Astrocyte (in vitro differentiated cells and primary cell): ENCODE measurements around the gene CDC6. TPM values are rescaled to one million over a fixed set of nuclear protein-coding genes. Genes with fewer than 3 reads are reported as not detected.
A peak's percentile ranks its signal among the peaks of the same experiment; 100 is the strongest.

Experiments used
- DNase-seq: peaks from one replicate; pipeline ENCODE4 v3.0.0-alpha.2; 2010; ENCODE audit warnings: low read depth
- FAIRE-seq: peaks from 2 replicates; lab custom pipeline; 2011; peaks lifted over from hg19 to GRCh38; lab: Jason Lieb, UNC
- H2AFZ ChIP-seq: 2 replicates; pipeline ENCODE4 v1.6.0; 2012; ENCODE audit warnings: low read depth, low read length, inconsistent platforms
- H3K27ac ChIP-seq: 2 replicates; pipeline ENCODE4 v1.5.1; 2011; ENCODE audit warnings: low read depth, low read length, inconsistent platforms
- H3K27me3 ChIP-seq: 2 replicates; pipeline ENCODE4 v1.6.0; 2011; ENCODE audit warnings: low read length, inconsistent platforms; ENCODE audit not compliant: insufficient read depth
- H3K36me3 ChIP-seq: 2 replicates; pipeline ENCODE4 v1.5.1; 2011; ENCODE audit warnings: low read length, inconsistent platforms; ENCODE audit not compliant: insufficient read depth
- H3K4me1 ChIP-seq: 2 replicates; pipeline ENCODE4 v1.5.1; 2011; ENCODE audit warnings: low read length, inconsistent platforms; ENCODE audit not compliant: insufficient read depth
- H3K4me2 ChIP-seq: 2 replicates; pipeline ENCODE4 v1.6.0; 2012; ENCODE audit warnings: low read length, inconsistent platforms
- H3K4me3 ChIP-seq: 2 replicates; pipeline ENCODE4 v1.5.1; 2011; ENCODE audit warnings: low read depth, mild to moderate bottlenecking, low read length, inconsistent platforms; ENCODE audit not compliant: insufficient read depth
- H3K79me2 ChIP-seq: 2 replicates; pipeline ENCODE4 v1.6.0; 2012; ENCODE audit warnings: mild to moderate bottlenecking, low read length, inconsistent platforms; ENCODE audit not compliant: insufficient read depth
- H3K9ac ChIP-seq: 2 replicates; pipeline ENCODE4 v1.6.0; 2012; ENCODE audit warnings: mild to moderate bottlenecking, low read length, inconsistent platforms
- H3K9me3 ChIP-seq: 2 replicates; pipeline ENCODE4 v1.5.1; 2012; ENCODE audit warnings: low read depth, mild to moderate bottlenecking, low read length, inconsistent platforms; ENCODE audit not compliant: insufficient read depth
- H4K20me1 ChIP-seq: 2 replicates; pipeline ENCODE4 v1.6.0; 2012; ENCODE audit warnings: low read length, inconsistent platforms; ENCODE audit not compliant: insufficient read depth
- H3K27ac Mint-ChIP-seq: one replicate; pipeline ENCODE4 v1.8.0; 2021; ENCODE audit warnings: mild to moderate bottlenecking, mixed read lengths; ENCODE audit not compliant: unreplicated experiment
- H3K27me3 Mint-ChIP-seq: one replicate; pipeline ENCODE4 v1.8.0; 2021; ENCODE audit warnings: low read depth, mixed read lengths; ENCODE audit not compliant: unreplicated experiment
- H3K36me3 Mint-ChIP-seq: one replicate; pipeline ENCODE4 v1.8.0; 2021; ENCODE audit warnings: low read depth, mixed read lengths; ENCODE audit not compliant: unreplicated experiment
- H3K4me1 Mint-ChIP-seq: one replicate; pipeline ENCODE4 v1.8.0; 2021; ENCODE audit warnings: low read depth, mixed read lengths; ENCODE audit not compliant: unreplicated experiment
- H3K4me3 Mint-ChIP-seq: one replicate; pipeline ENCODE4 v1.8.0; 2021; ENCODE audit warnings: mild to moderate bottlenecking, moderate library complexity, mixed read lengths; ENCODE audit not compliant: unreplicated experiment
- H3K9me3 Mint-ChIP-seq: one replicate; pipeline ENCODE4 v1.8.0; 2021; ENCODE audit warnings: mild to moderate bottlenecking, mixed read lengths; ENCODE audit not compliant: unreplicated experiment
- CTCF ChIP-seq: IDR thresholded peaks from 2 replicates; pipeline ENCODE4 v1.5.1; 2011; ENCODE audit warnings: low read depth, mild to moderate bottlenecking, inconsistent platforms, low read length, moderate library complexity; ENCODE audit not compliant: insufficient read depth
- EZH2 ChIP-seq: IDR thresholded peaks from 2 replicates; pipeline ENCODE4 v1.6.1; 2012; ENCODE audit warnings: mild to moderate bottlenecking, low read length, inconsistent platforms; ENCODE audit not compliant: insufficient read depth
- total RNA-seq: library from RNA; stranded (reverse); gene quantifications from 2 replicates; pipeline ENCODE4 v1.2.1, GENCODE V29; 2021

Gene CDC6
- total RNA-seq, 1 donor from 2014 or later: 14.4 TPM

GRCh38 chr17:40348562-40349476 is 61.1 kb downstream of the CDC6 start:
- H3K4me3 ChIP-seq: no peak overlapping the region
- peak overlapping the region; percentile 57 for H3K4me3 Mint-ChIP-seq
- peaks cover 13% of the 10 kb centered on the region for H3K36me3 Mint-ChIP-seq
- H3K27me3 ChIP-seq: no peaks in the 10 kb centered on the region
- H3K4me1 Mint-ChIP-seq: peaks cover 56% of the 10 kb centered on the region
- peaks cover 22% of the 10 kb centered on the region for H3K36me3 ChIP-seq
- H3K4me2 ChIP-seq: peak overlapping the region; percentile 62
- no peak overlapping the region for H3K9ac ChIP-seq
- no peaks in the 10 kb centered on the region for H3K27me3 Mint-ChIP-seq
- no peak overlapping the region for H3K27ac ChIP-seq
- peaks cover 74% of the 10 kb centered on the region for H4K20me1 ChIP-seq
- H3K4me1 ChIP-seq: peaks cover 66% of the 10 kb centered on the region
- FAIRE-seq (no peak), DNase-seq (no peak)
- no peak overlapping the region for H2AFZ ChIP-seq
- H3K9me3 Mint-ChIP-seq: no peaks in the 10 kb centered on the region
- H3K27ac Mint-ChIP-seq: peak overlapping the region; percentile 59
- no peaks in the 10 kb centered on the region for H3K9me3 ChIP-seq
- TF ChIP-seq CTCF (no peak), EZH2 (no peak)
- H3K79me2 ChIP-seq: peaks cover 69% of the 10 kb centered on the region

- H3K9me3 Mint-ChIP-seq: no peaks in the 10 kb centered on the region
- Histone ChIP-seq H3K27ac (no peak overlapping the region), H3K4me2 (peak overlapping the region; percentile 44), H3K9ac (no peak overlapping the region), H3K79me2 (peaks cover 63% of the 10 kb centered on the region), H2AFZ (no peak overlapping the region), H3K4me1 (peaks cover 59% of the 10 kb centered on the region), H3K9me3 (no peaks in the 10 kb centered on the region), H3K4me3 (no peak overlapping the region), H3K36me3 (peaks cover 25% of the 10 kb centered on the region), H3K27me3 (no peaks in the 10 kb centered on the region), H4K20me1 (peaks cover 74% of the 10 kb centered on the region)
- TF ChIP-seq EZH2: no peak
- no peak for TF ChIP-seq CTCF
- no peak for FAIRE-seq
- H3K4me1 Mint-ChIP-seq: peaks cover 51% of the 10 kb centered on the region
- no peak for DNase-seq
- no peak overlapping the region for H3K27ac Mint-ChIP-seq
- H3K4me3 Mint-ChIP-seq: peak overlapping the region; percentile 57
- H3K27me3 Mint-ChIP-seq: no peaks in the 10 kb centered on the region
- peaks cover 13% of the 10 kb centered on the region for H3K36me3 Mint-ChIP-seq
Observed at GRCh38 chr17:40349477-40349894, 61.8 kb downstream of the CDC6 start.
